Sigmoid colon (tissue), 3 donors: ENCODE results near the gene TRIM24.

Experiments used
- POLR2A ChIP-seq, 2 donors: fragments of 450-650 bp; IDR thresholded peaks; one replicate each; pipeline ENCODE4 v1.6.1; 2016; ENCODE audit warnings: antibody characterized with exemption in 2 of 2, mild to moderate bottlenecking in 2 of 2, moderate library complexity in 2 of 2
- TF ChIP-seq, protein P1 (sequence below), 4 experiments: fragments of 450-650 bp in 3 of 4; fragments of 200-600 bp in 1 of 4; IDR thresholded peaks; one replicate each; pipeline ENCODE4 v1.5.1; 2016 to 2019; ENCODE audit warnings: antibody characterized with exemption in 4 of 4, mild to moderate bottlenecking in 3 of 4, moderate library complexity in 2 of 4

- TF ChIP-seq, protein P1, sequence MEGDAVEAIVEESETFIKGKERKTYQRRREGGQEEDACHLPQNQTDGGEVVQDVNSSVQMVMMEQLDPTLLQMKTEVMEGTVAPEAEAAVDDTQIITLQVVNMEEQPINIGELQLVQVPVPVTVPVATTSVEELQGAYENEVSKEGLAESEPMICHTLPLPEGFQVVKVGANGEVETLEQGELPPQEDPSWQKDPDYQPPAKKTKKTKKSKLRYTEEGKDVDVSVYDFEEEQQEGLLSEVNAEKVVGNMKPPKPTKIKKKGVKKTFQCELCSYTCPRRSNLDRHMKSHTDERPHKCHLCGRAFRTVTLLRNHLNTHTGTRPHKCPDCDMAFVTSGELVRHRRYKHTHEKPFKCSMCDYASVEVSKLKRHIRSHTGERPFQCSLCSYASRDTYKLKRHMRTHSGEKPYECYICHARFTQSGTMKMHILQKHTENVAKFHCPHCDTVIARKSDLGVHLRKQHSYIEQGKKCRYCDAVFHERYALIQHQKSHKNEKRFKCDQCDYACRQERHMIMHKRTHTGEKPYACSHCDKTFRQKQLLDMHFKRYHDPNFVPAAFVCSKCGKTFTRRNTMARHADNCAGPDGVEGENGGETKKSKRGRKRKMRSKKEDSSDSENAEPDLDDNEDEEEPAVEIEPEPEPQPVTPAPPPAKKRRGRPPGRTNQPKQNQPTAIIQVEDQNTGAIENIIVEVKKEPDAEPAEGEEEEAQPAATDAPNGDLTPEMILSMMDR (IDR thresholded peaks at IDR 0.05): no peak
- TF ChIP-seq POLR2A (IDR thresholded peaks at IDR 0.05): no peak
These were observed 10.5 kb upstream of the TRIM24 start for GRCh38 chr7:138449580-138449979.
